ENCODE measurements around the gene LINS1. TPM values are rescaled to one million over a fixed set of nuclear protein-coding genes. Genes with fewer than 3 reads are reported as not detected.

The LINS1 gene
- polyA plus RNA-seq, 1 donor from 2014 or later = 21.4 TPM

- TF ChIP-seq MXI1 (conservative IDR thresholded peaks at IDR 0.05; ENCODE audit: poor library complexity, severe bottlenecking) (no peak), TAF1 (IDR thresholded peaks at IDR 0.05; ENCODE audit: low read depth) (no peak)
Observed at GRCh38 chr15:100631831-100632230, 29.8 kb upstream of the LINS1 start (continued).

- H3K36me3 ChIP-seq (ENCODE audit: insufficient read depth, low read length) = no peaks in the 10 kb centered on the region
- no peaks in the 10 kb centered on the region for H3K9me2 ChIP-seq (ENCODE audit: insufficient read depth, low read length)
- no peaks in the 10 kb centered on the region for H3F3A ChIP-seq (ENCODE audit: insufficient read depth, low read length, poor library complexity, severe bottlenecking)
- no peak overlapping the region for H3K4me2 ChIP-seq (ENCODE audit: low read length)
- H3K4me3 ChIP-seq (ENCODE audit: low read length) = no peak overlapping the region
- no peak for TF ChIP-seq REST (IDR thresholded peaks at IDR 0.05; ENCODE audit: borderline replicate concordance)
- no peak for TF ChIP-seq SMC3 (conservative IDR thresholded peaks at IDR 0.05; ENCODE audit: poor library complexity)
- no peak overlapping the region for H2AFZ ChIP-seq (ENCODE audit: low read depth, low read length)
- no peak overlapping the region for H3K27ac ChIP-seq (ENCODE audit: low read length)
- H3K9ac ChIP-seq (ENCODE audit: low read length) = no peak overlapping the region
- H4K20me1 ChIP-seq (ENCODE audit: insufficient read depth) = no peaks in the 10 kb centered on the region
- H3K9me3 ChIP-seq (ENCODE audit: low read length) = no peaks in the 10 kb centered on the region
- no peaks in the 10 kb centered on the region for H3K79me2 ChIP-seq (replicated peaks; ENCODE audit: insufficient read depth, low read length)
- no peaks in the 10 kb centered on the region for H3K27me3 ChIP-seq (ENCODE audit: insufficient read depth, low read depth, low read length)
Observed at GRCh38 chr15:100628746-100629145, 26.8 kb upstream of the LINS1 start.

- no peaks in the 10 kb centered on the region for H3K79me2 ChIP-seq (replicated peaks; ENCODE audit: insufficient read depth, low read length)
- H3K9me2 ChIP-seq (ENCODE audit: insufficient read depth, low read length) = no peaks in the 10 kb centered on the region
- no peaks in the 10 kb centered on the region for H3F3A ChIP-seq (ENCODE audit: insufficient read depth, low read length, poor library complexity, severe bottlenecking)
- H4K20me1 ChIP-seq (ENCODE audit: insufficient read depth) = no peaks in the 10 kb centered on the region
- H3K9ac ChIP-seq (ENCODE audit: low read length) = no peak overlapping the region
- H3K27me3 ChIP-seq (ENCODE audit: insufficient read depth, low read depth, low read length) = no peaks in the 10 kb centered on the region
- H3K36me3 ChIP-seq (ENCODE audit: insufficient read depth, low read length) = no peaks in the 10 kb centered on the region
- no peaks in the 10 kb centered on the region for H3K9me3 ChIP-seq (ENCODE audit: low read length)
- TF ChIP-seq MXI1 (conservative IDR thresholded peaks at IDR 0.05; ENCODE audit: poor library complexity, severe bottlenecking) = no peak
- peak; percentile 93 for TF ChIP-seq RAD21 (conservative IDR thresholded peaks at IDR 0.05)
- peak; percentile 93 for TF ChIP-seq SMC3 (conservative IDR thresholded peaks at IDR 0.05; ENCODE audit: poor library complexity)
- peak; percentile 92 for TF ChIP-seq CTCF (IDR thresholded peaks at IDR 0.05; ENCODE audit: poor library complexity, severe bottlenecking)
- no peak overlapping the region for H3K4me3 ChIP-seq (ENCODE audit: low read length)
- no peak overlapping the region for H3K27ac ChIP-seq (ENCODE audit: low read length)
- H2AFZ ChIP-seq (ENCODE audit: low read depth, low read length) = no peak overlapping the region
- H3K4me2 ChIP-seq (ENCODE audit: low read length) = no peak overlapping the region
Observed at GRCh38 chr15:100627789-100628395, 25.9 kb upstream of the LINS1 start.

- H2AFZ ChIP-seq (ENCODE audit: low read depth, low read length) = no peak overlapping the region
- H3F3A ChIP-seq (ENCODE audit: insufficient read depth, low read length, poor library complexity, severe bottlenecking) = no peaks in the 10 kb centered on the region
- no peaks in the 10 kb centered on the region for H4K20me1 ChIP-seq (ENCODE audit: insufficient read depth)
- H3K27ac ChIP-seq (ENCODE audit: low read length) = no peak overlapping the region
- H3K9ac ChIP-seq (ENCODE audit: low read length) = no peak overlapping the region
- H3K9me3 ChIP-seq (ENCODE audit: low read length) = no peaks in the 10 kb centered on the region
- H3K79me2 ChIP-seq (replicated peaks; ENCODE audit: insufficient read depth, low read length) = no peaks in the 10 kb centered on the region
- H3K27me3 ChIP-seq (ENCODE audit: insufficient read depth, low read depth, low read length) = no peaks in the 10 kb centered on the region
- no peak overlapping the region for H3K4me3 ChIP-seq (ENCODE audit: low read length)
- H3K36me3 ChIP-seq (ENCODE audit: insufficient read depth, low read length) = no peaks in the 10 kb centered on the region
- no peak overlapping the region for H3K4me2 ChIP-seq (ENCODE audit: low read length)
- no peaks in the 10 kb centered on the region for H3K9me2 ChIP-seq (ENCODE audit: insufficient read depth, low read length)
- TF ChIP-seq TAF1 (IDR thresholded peaks at IDR 0.05; ENCODE audit: low read depth) (no peak), RAD21 (conservative IDR thresholded peaks at IDR 0.05) (no peak), EZH2 (IDR thresholded peaks at IDR 0.05; ENCODE audit: borderline replicate concordance, insufficient read depth, low read length, poor library complexity, severe bottlenecking) (no peak), POLR2AphosphoS5 (IDR thresholded peaks at IDR 0.05) (no peak), EP300 (conservative IDR thresholded peaks at IDR 0.05; ENCODE audit: poor library complexity, severe bottlenecking) (no peak), CTCF (IDR thresholded peaks at IDR 0.05; ENCODE audit: poor library complexity, severe bottlenecking) (no peak)
Observed at GRCh38 chr15:100623301-100623700, 21.3 kb upstream of the LINS1 start.
